CD8-positive, alpha-beta memory T cell (primary cell): Measurements from ENCODE around the gene CDK5RAP2. TPM values are rescaled to one million over a fixed set of nuclear protein-coding genes. Genes with fewer than 3 reads are reported as not detected.
A peak's percentile ranks its signal among the peaks of the same experiment; 100 is the strongest.

Source experiments
- CTCF ChIA-PET: fragments of 350-600 bp; sonication (Branson Sonifier 250); formaldehyde crosslinking; loops from one replicate; lab custom pipeline; 2021; ENCODE audit warnings: antibody characterized with exemption; lab: Charles Lee
- POLR2A ChIA-PET: fragments of 350-600 bp; sonication (Branson Sonifier 250); formaldehyde crosslinking; loops from one replicate; lab custom pipeline; 2021; ENCODE audit warnings: antibody characterized with exemption; lab: Charles Lee
- DNase-seq, 5 donors: peaks; one replicate each; pipeline versions ENCODE4 v3.0.0 to v3.0.0-alpha.2; 2020 to 2022; ENCODE audit warnings: mixed read lengths in 1 of 5
- H3K27ac ChIP-seq: one replicate; pipeline ENCODE4 v1.7.0; 2013; ENCODE audit warnings: low read depth, mild to moderate bottlenecking, low read length, moderate library complexity
- H3K27me3 ChIP-seq: 2 replicates; pipeline ENCODE4 v1.7.0; 2013; ENCODE audit warnings: low read length, mild to moderate bottlenecking; ENCODE audit not compliant: insufficient read depth, poor library complexity, severe bottlenecking
- H3K36me3 ChIP-seq: 2 replicates; pipeline ENCODE4 v1.7.0; 2013; ENCODE audit warnings: mild to moderate bottlenecking, low read length, moderate library complexity; ENCODE audit not compliant: insufficient read depth
- H3K4me1 ChIP-seq: 2 replicates; pipeline ENCODE4 v1.7.0; 2013; ENCODE audit warnings: mild to moderate bottlenecking, low read length, moderate library complexity; ENCODE audit not compliant: insufficient read depth
- H3K4me3 ChIP-seq: 2 replicates; pipeline ENCODE4 v1.7.0; 2013; ENCODE audit warnings: mild to moderate bottlenecking, low read length
- H3K9me3 ChIP-seq: 2 replicates; pipeline ENCODE4 v1.7.0; 2013; ENCODE audit warnings: mild to moderate bottlenecking, low read length
- H3K27ac Mint-ChIP-seq, 8 donors: one replicate each; pipeline ENCODE4 v1.8.0; 2020 to 2021; ENCODE audit warnings: mixed read lengths in 8 of 8, mild to moderate bottlenecking in 6 of 8, inconsistent platforms in 3 of 8, moderate library complexity in 3 of 8
- H3K27me3 Mint-ChIP-seq, 2 donors: one replicate each; pipeline ENCODE4 v1.8.0; 2020 to 2021; ENCODE audit warnings: mixed read lengths in 2 of 2, mild to moderate bottlenecking in 1 of 2, moderate library complexity in 1 of 2
- H3K36me3 Mint-ChIP-seq, 3 donors: one replicate each; pipeline ENCODE4 v1.8.0; 2020 to 2021; ENCODE audit warnings: mixed read lengths in 3 of 3, inconsistent platforms in 1 of 3, mild to moderate bottlenecking in 1 of 3
- H3K4me1 Mint-ChIP-seq, 3 donors: one replicate each; pipeline ENCODE4 v1.8.0; 2020 to 2021; ENCODE audit warnings: mixed read lengths in 3 of 3, inconsistent platforms in 1 of 3, mild to moderate bottlenecking in 1 of 3
- H3K4me3 Mint-ChIP-seq, 7 donors: one replicate each; pipeline ENCODE4 v1.8.0; 2020 to 2021; ENCODE audit warnings: mixed read lengths in 7 of 7, mild to moderate bottlenecking in 6 of 7, moderate library complexity in 4 of 7, inconsistent platforms in 2 of 7
- H3K9me3 Mint-ChIP-seq, 5 donors: one replicate each; pipeline ENCODE4 v1.8.0; 2020 to 2022; ENCODE audit warnings: mixed read lengths in 5 of 5, mild to moderate bottlenecking in 3 of 5, moderate library complexity in 2 of 5, inconsistent platforms in 1 of 5
- polyA plus RNA-seq: library from polyadenylated mRNA; unstranded; fragments of 300-500 nt; fragmentation: Illumina TruSeq; gene quantifications from one replicate; pipeline ENCODE4 v1.2.3, GENCODE V29; 2021
- total RNA-seq, 2 experiments: library from RNA; stranded (reverse); gene quantifications; one replicate each; pipeline ENCODE4 v1.2.3, GENCODE V29; 2021

Gene CDK5RAP2
- total and polyA plus RNA-seq, 3 experiments from 2014 or later: 34.0 to 56.8 (median 56.6) TPM

DNA sequence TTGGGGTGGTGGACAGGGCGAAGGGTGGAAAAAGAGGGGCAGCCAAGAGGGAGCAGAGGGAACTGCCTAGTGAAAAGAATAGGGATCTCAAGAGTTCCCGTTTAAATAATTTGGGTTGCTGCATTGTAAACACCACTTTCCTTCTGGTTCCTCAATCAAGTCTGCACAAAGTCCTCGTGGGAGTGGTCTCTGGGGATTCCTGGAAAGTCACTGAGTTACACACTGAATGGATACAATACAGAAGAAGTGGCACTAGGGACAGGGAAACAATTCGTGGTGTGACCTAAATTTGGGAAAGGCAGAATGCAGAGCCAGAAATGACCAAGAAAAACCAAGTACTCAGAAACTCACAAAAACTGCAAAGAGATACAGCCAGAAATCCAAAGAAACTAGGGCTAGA, 161.7 kb downstream of the CDK5RAP2 start:
- Histone ChIP-seq H3K4me3 (no peak overlapping the region), H3K4me1 (no peaks in the 10 kb centered on the region), H3K27me3 (no peaks in the 10 kb centered on the region), H3K27ac (no peak overlapping the region), H3K36me3 (peaks cover 38% of the 10 kb centered on the region), H3K9me3 (no peaks in the 10 kb centered on the region)
- CTCF ChIA-PET: no interaction called here
- POLR2A ChIA-PET: no interaction called here
- H3K4me3 Mint-ChIP-seq: no peak overlapping the region
- DNase-seq: no peak
- H3K9me3 Mint-ChIP-seq: no peaks in the 10 kb centered on the region
- peaks cover 0 to 4% (median 0%) of the 10 kb centered on the region in 3 donors for H3K4me1 Mint-ChIP-seq
- H3K27ac Mint-ChIP-seq: no peak overlapping the region
- H3K36me3 Mint-ChIP-seq: peaks cover 10 to 88% (median 42%) of the 10 kb centered on the region in 3 donors
- no peaks in the 10 kb centered on the region for H3K27me3 Mint-ChIP-seq

DNA sequence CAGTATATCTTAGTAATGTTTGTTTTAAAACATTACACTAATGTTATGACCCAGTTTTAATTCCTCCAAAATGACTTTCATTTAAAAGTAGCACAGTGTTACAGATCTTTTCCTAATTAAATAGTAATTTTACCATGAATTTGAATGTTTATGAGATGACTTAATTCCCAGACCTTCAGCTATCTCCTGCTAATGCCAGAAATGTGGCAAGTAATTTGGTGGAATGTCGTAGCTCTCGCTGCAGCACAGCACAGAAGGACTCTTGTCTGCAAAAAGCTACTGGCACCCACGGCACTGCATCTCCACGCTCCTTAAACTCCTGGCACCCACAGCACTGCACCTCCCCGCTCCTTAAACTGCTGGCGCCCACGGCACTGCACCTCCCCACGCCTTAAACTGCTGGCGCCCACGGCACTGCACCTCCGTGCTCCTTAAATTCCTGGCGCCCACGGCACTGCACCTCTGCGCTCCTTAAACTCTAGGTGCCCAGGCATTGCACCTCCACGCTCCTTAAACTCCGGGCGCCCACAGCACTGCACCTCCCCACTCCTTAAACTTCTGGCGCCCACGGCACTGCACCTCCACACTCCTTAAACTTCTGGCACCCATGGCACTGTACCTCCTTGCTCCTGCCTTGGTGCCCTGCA, 163.1 kb downstream of the CDK5RAP2 start:
- H3K9me3 ChIP-seq: no peaks in the 10 kb centered on the region
- CTCF ChIA-PET: no interaction called here
- no peak overlapping the region for H3K27ac ChIP-seq
- no peak for DNase-seq
- no peak overlapping the region for H3K4me3 Mint-ChIP-seq
- no peaks in the 10 kb centered on the region for H3K27me3 ChIP-seq
- no peaks in the 10 kb centered on the region for H3K27me3 Mint-ChIP-seq
- no peak overlapping the region for H3K4me3 ChIP-seq
- H3K4me1 ChIP-seq: no peaks in the 10 kb centered on the region
- peaks cover 0 to 3% (median 0%) of the 10 kb centered on the region in 3 donors for H3K4me1 Mint-ChIP-seq
- no peaks in the 10 kb centered on the region for H3K9me3 Mint-ChIP-seq
- no peak overlapping the region for H3K27ac Mint-ChIP-seq
- peaks cover 8 to 87% (median 42%) of the 10 kb centered on the region in 3 donors for H3K36me3 Mint-ChIP-seq
- POLR2A ChIA-PET: no interaction called here
- peaks cover 31% of the 10 kb centered on the region for H3K36me3 ChIP-seq

DNA sequence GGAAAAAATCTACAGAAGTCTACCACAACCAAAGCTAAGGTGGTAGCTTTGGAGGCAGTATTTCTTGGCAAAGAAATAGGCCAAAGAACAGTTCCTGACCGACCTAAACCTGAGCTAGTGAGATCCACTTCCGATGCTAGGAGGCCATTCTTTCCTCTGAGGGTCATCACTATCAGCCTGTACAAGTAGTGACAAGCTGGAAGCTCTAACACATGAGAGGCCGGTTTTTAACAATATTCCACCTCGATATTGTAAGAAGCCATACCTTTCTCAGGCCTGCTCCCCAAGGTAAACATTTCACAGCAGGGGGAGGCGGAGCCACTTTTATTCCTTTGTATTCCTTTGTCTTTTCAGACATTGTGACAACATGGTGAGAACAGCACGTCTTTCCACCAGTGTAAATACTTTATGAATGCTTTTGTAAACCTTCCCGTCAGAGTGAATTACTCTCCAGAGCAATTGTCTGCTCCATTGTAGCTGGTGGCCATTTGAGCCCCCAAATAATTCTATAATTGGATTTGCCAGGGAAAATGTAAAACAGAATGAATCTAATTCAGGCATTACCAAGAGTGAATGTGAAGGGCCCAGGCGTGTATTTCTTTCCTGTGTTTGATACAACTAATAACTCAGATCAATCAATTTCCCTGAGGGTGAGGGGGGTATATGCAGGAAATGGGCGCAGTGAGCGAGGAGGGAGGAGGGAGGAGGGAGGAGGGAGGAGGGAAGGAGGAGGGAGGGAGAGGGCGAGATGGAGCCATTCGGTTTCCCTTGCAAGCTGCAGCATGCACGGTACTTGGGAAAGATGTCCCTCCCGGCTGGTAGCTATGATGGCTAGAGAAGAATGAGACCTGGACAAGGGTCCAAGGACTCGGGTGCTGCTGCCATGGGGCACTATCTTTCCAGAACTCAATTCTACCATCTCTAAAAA, 166.6 kb downstream of the CDK5RAP2 start:
- Mint-ChIP-seq H3K4me3 (no peak overlapping the region), H3K9me3 (no peaks in the 10 kb centered on the region), H3K36me3 (peaks cover 22 to 89% (median 41%) of the 10 kb centered on the region in 3 donors), H3K4me1 (peaks cover 0 to 3% (median 0%) of the 10 kb centered on the region in 3 donors), H3K27me3 (peaks cover 0 to 3% of the 10 kb centered on the region in 2 donors), H3K27ac (no peak overlapping the region)
- Histone ChIP-seq H3K36me3 (peaks cover 27% of the 10 kb centered on the region), H3K27ac (no peak overlapping the region), H3K9me3 (no peaks in the 10 kb centered on the region), H3K4me1 (no peaks in the 10 kb centered on the region), H3K27me3 (no peaks in the 10 kb centered on the region), H3K4me3 (no peak overlapping the region)
- no peak for DNase-seq
- ChIA-PET POLR2A (no interaction called here), CTCF (no interaction called here)

DNA sequence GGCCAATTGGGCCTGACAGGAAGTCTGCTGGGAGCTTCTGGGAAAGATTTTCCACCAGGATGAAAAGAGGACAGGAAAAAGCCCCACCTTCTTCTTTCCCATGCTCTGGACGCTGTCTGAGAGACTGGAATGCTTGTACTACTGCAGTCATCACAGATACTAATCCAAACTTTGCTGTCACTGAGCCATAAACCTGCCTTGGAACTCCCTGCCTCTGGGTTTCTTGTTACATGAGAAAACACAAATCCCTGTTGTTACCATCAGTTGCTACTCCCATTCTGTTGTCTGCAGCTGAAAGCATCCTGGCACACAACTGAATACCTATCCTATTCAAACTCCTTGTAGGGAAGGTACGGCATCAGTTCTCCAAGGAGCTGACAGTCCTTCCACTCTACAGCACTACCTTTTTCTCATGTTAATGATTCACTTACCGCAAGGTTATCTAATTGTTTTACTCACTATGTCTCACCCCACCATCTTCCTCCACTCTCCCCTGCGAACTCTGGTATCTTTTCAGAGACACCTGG, 167.5 kb downstream of the CDK5RAP2 start:
- CTCF ChIA-PET: no interaction called here
- Histone ChIP-seq H3K4me1 (no peaks in the 10 kb centered on the region), H3K36me3 (peaks cover 34% of the 10 kb centered on the region), H3K9me3 (no peaks in the 10 kb centered on the region), H3K4me3 (no peak overlapping the region), H3K27me3 (no peaks in the 10 kb centered on the region), H3K27ac (no peak overlapping the region)
- Mint-ChIP-seq H3K9me3 (no peaks in the 10 kb centered on the region), H3K36me3 (peaks cover 21 to 89% (median 39%) of the 10 kb centered on the region in 3 donors), H3K4me1 (no peaks in the 10 kb centered on the region), H3K27ac (peak overlapping the region in 3 of 8 donors; percentile 24 to 80 (median 41)), H3K4me3 (no peak overlapping the region), H3K27me3 (peaks cover 0 to 3% of the 10 kb centered on the region in 2 donors)
- no peak for DNase-seq
- POLR2A ChIA-PET: no interaction called here

DNA sequence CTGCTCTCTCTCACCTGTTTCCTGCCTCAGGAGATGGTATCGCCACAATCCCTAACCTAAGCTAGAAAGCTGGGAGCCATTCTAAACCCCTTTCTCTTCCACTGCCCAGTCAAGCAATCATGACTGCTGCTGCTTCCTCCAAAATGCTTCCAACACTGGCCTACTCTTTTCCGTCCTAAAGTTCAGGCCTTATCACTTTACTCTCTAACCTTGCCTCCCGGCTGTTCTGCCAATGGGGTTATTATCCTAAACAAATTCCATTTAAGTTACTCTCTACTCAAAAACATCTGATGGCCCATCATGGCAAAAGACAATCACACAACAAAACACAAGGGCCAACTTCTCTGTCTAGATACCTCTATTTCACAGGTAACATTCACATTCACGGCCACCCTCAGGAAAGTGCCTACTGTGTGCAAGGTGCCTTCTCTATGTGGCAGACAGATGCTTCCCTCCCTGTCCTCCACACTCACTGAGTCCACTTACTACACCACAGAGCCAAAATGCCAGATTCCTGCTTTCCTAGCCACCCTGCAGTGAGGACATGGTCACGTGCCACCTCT, 168.0 kb downstream of the CDK5RAP2 start:
- peaks cover 0 to 3% of the 10 kb centered on the region in 2 donors for H3K27me3 Mint-ChIP-seq
- ChIA-PET CTCF (no interaction called here), POLR2A (no interaction called here)
- no peak overlapping the region for H3K4me3 Mint-ChIP-seq
- Histone ChIP-seq H3K27me3 (no peaks in the 10 kb centered on the region), H3K4me3 (no peak overlapping the region), H3K27ac (no peak overlapping the region), H3K9me3 (no peaks in the 10 kb centered on the region), H3K36me3 (peaks cover 40% of the 10 kb centered on the region), H3K4me1 (no peaks in the 10 kb centered on the region)
- DNase-seq: no peak
- H3K9me3 Mint-ChIP-seq: no peaks in the 10 kb centered on the region
- H3K36me3 Mint-ChIP-seq: peaks cover 21 to 89% (median 42%) of the 10 kb centered on the region in 3 donors
- H3K27ac Mint-ChIP-seq: peak overlapping the region in 1 of 8 donors; percentile 33
- H3K4me1 Mint-ChIP-seq: no peaks in the 10 kb centered on the region

DNA sequence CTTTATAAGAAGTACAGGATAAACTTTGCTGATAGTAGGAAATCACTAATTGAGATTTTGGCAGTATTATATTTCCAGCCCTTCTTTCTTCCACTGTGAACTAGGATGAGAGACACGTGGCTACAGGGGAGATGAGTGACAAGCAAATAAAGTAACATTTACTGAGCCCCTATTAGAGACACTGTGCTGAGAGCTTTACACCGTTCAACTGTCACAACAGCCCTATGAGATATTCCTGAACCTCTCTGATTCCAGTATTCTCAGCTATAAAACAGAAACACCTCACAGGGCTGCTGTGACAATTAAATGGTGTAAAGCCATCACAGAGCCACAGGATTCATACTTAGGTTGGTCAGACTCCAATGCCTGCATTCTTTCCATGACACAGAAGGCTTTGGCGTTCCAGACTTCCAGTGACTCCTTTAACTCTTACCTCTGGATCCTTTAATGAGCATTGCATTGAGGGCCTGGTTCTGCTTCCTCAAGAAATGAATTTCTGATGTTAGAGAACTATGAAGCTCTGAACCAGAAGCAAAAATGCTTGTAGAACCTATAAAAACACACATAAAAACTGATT, 169.0 kb downstream of the CDK5RAP2 start:
- H3K27ac Mint-ChIP-seq: peak overlapping the region in 2 of 8 donors; percentile 33 to 82
- CTCF ChIA-PET: no interaction called here
- Histone ChIP-seq H3K27me3 (no peaks in the 10 kb centered on the region), H3K9me3 (no peaks in the 10 kb centered on the region), H3K27ac (no peak overlapping the region), H3K4me1 (no peaks in the 10 kb centered on the region), H3K36me3 (peaks cover 48% of the 10 kb centered on the region), H3K4me3 (no peak overlapping the region)
- H3K36me3 Mint-ChIP-seq: peaks cover 21 to 89% (median 42%) of the 10 kb centered on the region in 3 donors
- H3K27me3 Mint-ChIP-seq: peaks cover 0 to 3% of the 10 kb centered on the region in 2 donors
- POLR2A ChIA-PET: no interaction called here
- DNase-seq: no peak
- no peaks in the 10 kb centered on the region for H3K9me3 Mint-ChIP-seq
- no peak overlapping the region for H3K4me3 Mint-ChIP-seq
- H3K4me1 Mint-ChIP-seq: no peaks in the 10 kb centered on the region

DNA sequence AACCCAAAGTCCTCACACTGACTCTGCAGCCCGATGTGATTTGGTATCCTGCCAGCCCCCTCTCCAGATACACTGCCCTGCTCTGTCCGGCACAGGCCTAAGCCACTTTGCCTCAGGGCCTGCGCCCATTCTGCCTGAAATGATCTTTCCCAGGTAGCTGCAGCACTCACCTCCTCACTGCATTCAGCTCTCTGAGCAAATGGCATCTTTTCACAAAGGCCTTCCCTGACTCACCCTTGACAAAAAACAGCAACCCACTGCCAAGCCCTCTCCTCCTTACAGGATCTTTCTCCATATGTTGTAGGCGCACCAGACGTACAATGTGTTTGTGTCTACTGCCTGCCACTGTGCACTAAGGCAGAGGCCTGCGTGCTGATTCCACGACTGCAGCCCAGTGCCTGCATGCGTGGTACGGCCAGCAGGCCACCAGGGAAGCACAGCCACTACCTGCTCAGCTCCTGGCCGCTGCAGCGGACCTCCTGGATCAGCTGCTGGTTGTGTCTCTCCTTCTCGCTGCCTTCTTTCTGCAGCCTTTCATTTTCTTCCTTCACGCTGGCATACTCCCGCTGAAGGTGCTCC, 171.2 kb downstream of the CDK5RAP2 start:
- ChIA-PET CTCF (no interaction called here), POLR2A (no interaction called here)
- Mint-ChIP-seq H3K4me1 (no peaks in the 10 kb centered on the region), H3K36me3 (peaks cover 24 to 92% (median 41%) of the 10 kb centered on the region in 3 donors), H3K4me3 (no peak overlapping the region), H3K27ac (peak overlapping the region in 1 of 8 donors; percentile 29), H3K9me3 (no peaks in the 10 kb centered on the region), H3K27me3 (peaks cover 0 to 3% of the 10 kb centered on the region in 2 donors)
- no peaks in the 10 kb centered on the region for H3K27me3 ChIP-seq
- no peak overlapping the region for H3K4me3 ChIP-seq
- peaks cover 37% of the 10 kb centered on the region for H3K36me3 ChIP-seq
- H3K9me3 ChIP-seq: no peaks in the 10 kb centered on the region
- no peaks in the 10 kb centered on the region for H3K4me1 ChIP-seq
- no peak overlapping the region for H3K27ac ChIP-seq
- no peak for DNase-seq
